ENCODE measurements around the gene SORBS2.

DNA sequence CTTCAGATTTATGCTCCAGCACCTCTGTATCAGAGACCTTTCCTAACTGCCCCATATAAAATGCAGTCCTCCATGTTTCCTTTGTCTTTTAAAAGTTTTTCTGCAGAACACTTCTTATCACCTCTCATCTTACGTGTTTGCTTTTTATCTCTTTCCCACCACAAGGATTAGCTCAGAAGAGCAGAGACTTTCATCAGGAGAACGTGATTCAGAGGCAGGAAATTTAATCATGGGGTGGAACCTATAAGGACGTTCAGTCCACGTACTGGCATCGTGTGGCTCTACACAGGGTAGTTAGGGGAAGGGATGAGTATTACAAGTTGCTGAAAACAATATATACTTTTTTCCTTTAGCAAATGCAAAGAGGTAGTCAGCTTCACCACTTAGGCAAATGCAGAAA, 98.7 kb downstream of the SORBS2 start:
- TF ChIP-seq POLR2A (IDR thresholded peaks at IDR 0.05): no peak
- no peak for TF ChIP-seq EP300 (IDR thresholded peaks at IDR 0.05)
- TF ChIP-seq, protein P1, sequence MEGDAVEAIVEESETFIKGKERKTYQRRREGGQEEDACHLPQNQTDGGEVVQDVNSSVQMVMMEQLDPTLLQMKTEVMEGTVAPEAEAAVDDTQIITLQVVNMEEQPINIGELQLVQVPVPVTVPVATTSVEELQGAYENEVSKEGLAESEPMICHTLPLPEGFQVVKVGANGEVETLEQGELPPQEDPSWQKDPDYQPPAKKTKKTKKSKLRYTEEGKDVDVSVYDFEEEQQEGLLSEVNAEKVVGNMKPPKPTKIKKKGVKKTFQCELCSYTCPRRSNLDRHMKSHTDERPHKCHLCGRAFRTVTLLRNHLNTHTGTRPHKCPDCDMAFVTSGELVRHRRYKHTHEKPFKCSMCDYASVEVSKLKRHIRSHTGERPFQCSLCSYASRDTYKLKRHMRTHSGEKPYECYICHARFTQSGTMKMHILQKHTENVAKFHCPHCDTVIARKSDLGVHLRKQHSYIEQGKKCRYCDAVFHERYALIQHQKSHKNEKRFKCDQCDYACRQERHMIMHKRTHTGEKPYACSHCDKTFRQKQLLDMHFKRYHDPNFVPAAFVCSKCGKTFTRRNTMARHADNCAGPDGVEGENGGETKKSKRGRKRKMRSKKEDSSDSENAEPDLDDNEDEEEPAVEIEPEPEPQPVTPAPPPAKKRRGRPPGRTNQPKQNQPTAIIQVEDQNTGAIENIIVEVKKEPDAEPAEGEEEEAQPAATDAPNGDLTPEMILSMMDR (IDR thresholded peaks at IDR 0.05): no peak

All from tibial nerve (tissue), 4 donors.